HPDE6-E6E7 (cell line): ENCODE results near the gene NXN.
"Not testable (repeated sequence)": the region's sequence is repeated elsewhere in the genome, so short reads cannot be mapped to it uniquely, and the experiment has no call there.

Experiments
- DNase-seq: peaks from one replicate; pipeline ENCODE4 v3.0.0; 2011; ENCODE audit warnings: missing footprints; ENCODE audit errors: extremely low spot score

The NXN gene

DNA sequence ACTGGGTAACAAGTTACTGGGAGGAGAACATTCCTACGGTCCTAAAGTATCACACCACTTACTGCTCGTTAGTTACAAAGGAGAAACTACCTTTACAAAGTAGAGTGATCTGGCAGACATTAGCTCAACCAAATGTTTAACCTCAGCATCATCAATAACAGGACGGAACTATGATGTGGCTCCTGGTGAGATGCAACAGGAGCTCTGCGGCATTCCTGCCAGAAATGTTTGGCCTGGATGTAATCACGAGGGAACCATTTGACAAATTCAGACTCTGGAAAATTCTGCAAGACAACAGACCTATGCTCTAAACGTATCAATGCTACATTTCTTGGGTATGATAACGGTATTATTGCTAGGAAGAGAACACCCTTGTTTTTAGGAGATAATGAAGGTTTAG is 117.0 kb downstream of the NXN start:
- no peak for DNase-seq

DNA sequence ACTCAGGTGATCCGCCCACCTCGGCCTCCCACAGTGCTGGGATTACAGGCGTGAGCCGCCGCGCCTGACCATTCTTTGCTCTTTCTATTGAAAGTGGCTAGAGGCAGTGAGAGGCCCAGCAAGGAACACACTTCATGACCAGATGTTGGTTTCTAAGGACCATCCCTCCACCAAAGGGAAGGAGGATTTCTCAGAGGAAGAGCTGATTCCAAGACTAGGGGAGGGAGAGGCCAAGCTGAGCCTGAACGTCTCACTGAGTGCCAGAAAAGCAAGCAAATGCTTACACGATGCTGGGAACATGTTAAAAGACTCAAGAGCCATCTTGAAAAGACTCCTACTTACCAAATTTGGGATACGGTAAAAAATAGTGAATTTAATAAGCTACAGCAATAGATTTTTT is 118.2 kb downstream of the NXN start:
- no peak for DNase-seq

DNA sequence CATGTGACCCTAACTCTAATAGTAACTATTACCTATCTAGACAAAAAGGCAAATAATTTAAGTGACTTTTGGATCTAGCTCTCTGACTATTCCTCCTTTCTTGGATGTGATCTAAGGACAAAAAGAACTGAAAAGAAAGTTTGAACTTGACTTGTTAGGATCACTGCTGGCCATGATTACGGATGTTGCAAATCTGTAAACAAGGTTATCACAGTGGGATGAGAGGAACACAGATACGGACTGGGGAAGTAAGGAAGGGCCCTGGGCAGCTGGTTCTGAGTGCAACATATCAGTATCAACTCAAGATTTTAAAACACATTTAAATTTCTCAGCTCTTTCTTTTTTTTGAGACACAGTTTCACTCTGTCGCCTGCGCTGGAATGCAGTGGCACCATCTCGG is 118.8 kb downstream of the NXN start:
- no peak for DNase-seq

DNA sequence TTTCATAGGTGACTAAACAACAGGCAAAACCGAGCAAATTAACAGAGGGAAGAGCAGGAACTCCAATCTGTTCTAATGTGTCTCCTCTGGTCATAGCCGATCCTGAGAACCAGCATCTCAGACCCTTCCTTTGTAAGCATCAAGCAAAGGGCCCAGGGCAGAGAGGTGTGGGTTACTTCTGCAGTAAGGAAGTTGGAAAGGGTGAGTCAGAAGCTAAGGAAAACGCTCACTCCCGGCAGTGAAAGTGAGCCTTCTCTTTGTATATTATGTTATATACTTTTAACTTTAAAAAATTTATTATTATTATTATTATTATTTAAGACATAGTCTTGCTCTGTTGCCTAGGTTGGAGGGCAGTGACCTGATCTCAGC is 119.8 kb downstream of the NXN start:
- DNase-seq, result no peak

DNA sequence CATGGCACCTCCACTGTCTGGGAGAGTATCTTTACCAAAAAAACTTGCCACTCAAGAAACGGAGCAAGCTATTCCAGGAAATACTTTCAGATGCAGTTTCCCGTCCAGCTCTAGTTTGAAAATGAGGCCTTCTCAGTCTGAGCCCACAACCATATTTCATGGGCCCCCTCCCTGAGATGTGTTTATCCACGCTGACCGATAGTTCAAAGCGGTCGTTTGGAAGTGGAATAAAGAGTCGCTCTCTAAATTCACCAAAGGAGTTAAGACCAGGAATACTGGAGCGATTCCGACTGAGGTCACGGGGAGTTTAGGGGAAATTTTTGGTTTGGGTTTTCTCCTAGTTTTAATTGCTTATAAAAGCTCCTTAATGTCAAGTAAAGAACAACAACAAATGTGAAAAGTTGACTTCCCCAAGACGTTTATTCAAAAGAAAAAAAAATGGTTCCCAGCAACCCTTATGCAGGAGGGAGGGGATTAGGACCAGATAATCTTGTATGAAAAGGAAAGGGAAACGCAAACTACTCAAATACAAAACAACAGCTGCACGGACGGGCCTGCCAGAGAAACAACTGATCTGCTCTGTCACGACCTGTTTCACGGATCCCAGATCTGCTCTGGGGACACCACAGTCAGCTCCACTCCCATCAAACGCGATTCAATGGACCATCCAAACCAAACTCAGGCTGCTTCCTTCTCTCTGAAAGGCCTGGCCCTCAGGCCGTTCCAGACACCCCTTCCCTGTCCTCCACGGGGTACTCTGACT is 120.3 kb downstream of the NXN start:
- no peak for DNase-seq

DNA sequence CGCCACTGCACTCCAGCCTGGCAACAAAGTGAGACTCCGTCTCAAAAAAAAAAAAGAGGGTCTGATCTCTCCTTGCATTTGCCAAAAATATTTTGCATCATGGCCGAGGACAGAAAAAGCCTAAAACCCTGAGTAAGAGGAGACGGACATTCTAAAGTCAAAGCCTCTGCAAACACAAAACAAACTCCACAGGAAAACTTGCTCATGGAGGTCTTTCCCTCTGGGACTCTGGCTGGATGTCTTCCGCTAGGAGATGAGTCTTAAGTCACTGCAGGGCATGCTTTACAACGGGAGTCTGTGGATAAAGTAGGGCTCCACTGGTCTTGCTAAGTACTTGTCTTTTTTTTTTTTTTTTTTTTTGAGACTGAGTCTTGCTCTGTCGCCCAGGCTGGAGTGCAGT is 123.4 kb downstream of the NXN start:
- no peak for DNase-seq

DNA sequence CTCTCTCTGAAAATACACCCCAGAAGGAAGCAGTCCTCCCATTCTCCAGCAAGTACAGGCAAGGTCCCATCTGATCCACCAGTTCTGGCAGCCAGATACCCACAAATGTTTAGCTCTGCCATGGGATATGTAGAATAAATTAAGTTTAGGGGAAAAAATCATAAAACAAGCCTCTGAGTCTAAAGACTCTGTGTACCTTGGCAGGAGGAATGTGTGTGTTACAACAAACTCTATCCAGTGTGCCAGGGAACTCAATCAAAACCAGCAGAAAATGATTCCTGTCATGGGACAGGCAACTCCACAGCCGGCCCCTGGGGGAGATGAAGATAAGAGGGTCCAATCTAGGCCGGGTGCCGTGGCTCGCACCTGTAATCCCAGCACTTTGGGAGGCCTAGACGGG is 124.0 kb downstream of the NXN start:
- DNase-seq, result no peak

DNA sequence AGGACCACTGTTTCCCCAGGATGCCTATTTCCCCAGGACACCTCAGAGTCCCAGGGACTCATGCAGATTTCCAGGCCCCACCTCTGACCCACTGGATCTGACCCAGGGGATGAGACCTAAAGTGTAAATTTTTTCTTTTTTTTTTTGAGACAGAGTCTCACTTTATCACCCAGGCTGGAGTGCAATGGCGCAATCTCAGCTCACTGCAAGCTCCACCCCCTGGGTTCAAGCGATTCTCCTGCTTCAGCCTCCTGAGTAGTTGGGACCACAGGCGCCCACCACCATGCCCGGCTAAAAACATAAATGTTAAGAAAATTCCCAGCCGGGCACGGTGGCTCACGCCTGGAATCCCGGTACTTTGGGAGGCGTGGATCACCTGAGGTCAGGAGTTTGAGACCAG is 126.7 kb downstream of the NXN start:
- not testable (repeated sequence) for DNase-seq

DNA sequence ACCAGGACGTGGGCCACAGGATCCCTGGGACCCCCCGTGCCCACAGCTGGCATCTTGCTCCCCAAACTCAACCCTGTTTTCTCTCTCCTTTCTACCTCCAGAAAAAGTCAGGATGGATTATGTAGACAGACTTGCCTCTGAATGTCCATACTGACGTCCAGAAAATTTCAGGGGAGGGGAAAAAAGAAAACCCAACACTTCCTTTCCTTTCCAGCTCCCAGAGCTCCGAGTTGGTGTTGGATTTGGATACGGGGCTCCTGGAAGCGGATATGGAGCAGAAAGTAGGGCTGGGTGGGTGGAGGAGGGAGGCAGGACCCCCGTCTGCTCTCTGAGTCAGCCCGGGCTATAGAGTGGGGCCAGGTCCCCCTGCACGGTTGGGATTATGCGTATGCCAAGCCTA is 127.2 kb downstream of the NXN start:
- DNase-seq, result no peak

DNA sequence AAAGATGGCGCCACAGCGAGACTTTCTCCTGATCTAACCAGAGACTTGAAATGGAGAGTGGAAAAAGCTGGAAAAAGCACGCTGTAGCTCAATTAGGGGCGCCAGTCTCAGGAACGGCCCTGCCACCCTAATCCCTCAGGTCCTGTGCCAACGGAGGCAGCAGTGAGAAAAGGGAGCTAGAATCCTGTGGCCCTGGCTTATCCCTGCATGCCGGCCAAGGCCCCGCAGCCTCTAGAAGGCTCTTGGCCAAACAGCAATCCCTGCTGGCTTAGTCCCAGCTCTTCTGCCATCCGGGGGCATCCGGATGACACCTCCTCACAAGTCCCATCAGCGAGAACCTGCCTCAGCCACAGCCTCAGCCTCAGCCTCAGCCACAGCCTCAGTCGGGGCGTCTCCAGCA is 127.7 kb downstream of the NXN start:
- DNase-seq, result no peak

DNA sequence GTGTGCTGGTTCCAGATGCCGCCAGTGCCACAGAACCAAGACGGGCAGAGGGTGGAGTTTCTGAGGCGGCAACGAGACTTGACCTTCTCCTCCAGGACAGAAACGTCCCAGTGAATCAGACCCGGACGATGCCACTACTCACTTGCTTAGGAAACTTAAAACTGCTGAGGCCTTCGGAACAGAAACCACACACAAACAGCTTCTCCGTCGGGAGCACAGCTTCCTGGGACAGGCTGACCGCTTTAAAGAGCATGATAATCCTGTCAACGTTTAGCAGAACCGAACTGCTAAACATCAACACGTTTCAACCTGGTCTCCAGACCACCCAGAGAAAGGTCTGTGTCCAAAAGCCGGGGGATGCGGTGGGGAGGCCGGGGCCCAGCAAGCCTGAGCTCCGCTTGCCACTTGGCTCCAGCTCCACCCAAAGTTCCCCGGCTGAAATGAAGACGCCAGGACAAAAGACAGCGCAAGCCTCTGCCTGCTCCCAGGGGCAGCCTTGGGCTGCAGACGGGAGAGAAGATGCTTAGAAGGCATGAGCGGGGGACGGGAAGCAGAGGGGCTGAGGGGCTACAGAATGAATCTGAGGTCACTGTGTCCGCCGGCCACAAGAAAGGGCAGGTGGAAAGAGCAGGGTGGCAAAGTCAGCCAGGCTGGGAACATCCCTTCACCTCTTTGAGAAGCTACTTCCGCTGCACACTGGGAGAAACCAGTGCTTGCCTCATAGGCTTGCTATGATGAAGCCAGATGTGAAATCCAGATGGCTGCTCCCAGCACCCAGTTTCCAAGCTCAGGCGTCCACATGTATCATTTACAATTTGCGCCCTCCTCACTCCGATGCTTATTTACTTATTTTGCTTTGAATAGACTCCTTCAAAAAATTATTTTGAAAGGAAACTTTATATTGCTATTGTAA is 128.5 kb downstream of the NXN start:
- no peak for DNase-seq

DNA sequence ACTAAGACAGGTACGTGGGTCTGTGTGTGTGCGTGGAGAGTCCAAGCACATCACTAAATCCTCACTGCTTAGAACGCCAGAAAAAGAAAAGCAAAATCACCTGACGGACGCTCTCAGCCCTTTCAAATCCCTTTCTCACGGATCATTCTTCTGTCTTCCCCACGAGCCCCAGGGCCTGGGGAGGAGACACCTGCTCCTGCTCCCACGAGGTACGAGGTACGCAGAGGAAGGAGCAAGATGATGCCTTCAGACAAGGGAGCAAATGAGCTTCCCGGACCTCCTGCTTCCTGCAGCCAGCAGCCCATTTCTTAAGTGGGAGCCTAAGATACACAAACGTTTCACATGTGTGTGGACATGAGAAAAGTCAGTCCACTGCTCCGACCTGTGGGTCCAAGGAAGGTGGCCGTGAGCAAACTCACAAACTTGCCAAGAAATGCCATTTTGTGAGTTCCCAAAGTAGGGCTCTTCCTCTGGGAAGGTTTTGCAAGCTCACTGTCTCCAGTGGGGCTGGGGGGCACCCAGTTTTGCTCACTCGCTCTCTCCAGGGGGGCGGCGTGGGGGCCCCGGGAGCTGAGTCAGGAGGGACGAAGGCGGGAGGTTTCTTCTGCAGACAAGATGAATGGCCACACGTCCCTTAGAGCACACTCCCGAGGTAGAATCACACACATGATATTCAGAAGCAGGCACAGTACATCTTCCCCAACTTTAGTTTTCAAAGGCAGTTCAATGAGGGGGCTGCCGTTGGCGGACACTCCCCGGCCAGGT is 129.3 kb downstream of the NXN start:
- DNase-seq, result no peak

DNA sequence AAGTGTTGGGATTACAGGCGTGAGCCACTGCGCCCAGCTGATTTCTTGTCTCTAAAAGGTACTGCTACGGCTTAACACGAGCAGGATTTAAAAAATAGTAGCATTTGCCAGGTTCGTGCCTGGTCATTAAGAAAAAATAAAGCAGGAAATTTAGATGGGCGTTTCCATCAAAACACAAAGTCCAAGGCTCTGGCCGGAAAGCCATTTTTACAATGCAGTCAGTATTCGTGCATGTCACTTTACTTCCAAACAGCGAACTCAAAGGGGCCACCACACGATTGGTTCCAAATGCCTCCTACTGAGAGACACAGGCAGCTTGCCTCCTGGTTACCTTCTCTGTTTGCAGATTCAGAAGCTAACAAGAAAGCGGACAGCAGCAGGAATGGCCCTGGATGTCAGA is 131.2 kb downstream of the NXN start:
- no peak for DNase-seq

DNA sequence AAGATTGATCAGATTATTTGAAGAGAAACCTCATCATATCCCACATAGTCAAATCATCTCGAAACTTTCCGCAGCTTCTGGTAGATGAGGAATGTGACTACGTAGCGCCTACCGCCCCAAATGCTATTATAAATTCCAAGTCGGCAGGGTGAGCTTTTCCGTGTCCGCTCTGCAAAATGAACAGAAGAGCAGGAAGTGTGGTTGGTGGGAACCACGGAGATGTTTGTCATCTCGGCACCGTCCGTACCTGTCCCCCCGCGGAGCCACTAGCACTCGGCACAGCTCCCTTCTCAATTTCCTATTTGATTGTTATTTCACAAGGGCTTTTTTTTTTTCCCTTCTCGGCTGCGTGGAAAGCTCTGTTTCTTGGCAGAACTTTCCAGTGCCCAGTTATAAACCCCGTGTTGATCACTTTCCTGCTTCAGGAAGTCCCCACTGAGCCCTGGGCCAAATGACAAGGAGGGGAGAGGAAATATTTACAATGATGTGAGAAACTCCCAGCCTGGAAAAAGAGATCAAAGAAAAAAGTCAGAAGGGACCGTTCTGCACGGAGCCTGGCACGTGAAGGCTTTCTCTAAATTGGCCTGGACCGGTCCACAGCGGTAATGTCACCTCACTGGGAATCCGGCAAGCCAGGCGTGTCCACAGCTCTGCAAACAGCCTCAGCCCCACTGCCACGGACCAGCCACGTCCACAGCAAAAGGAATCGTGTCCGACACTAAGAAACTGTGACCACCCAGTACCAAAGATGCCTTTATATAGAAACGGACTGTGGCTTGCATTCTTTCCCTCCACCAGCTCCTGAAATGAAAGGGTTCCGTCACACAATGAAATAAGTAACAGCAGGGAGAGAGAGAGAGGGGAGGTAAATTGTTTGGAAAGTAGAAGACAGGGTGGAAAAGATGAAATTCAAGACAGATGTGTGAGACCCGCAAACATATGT is 132.4 kb downstream of the NXN start:
- DNase-seq, result no peak

DNA sequence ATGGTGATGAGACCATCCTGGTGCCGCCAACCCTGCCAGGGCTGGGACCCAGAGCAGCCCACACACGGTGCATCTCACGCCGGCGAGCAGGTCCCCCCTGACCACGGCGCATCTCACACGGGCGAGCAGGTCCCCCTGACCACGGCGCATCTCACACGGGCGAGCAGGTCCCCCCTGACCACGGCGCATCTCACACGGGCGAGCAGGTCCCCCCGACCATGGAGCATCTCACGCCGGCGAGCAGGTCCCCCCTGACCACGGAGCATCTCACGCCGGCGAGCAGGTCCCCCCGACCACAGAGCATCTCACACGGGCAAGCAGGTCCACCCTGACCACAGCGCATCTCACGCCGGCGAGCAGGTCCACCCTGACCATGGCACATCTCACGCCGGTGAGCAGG is 138.3 kb downstream of the NXN start:
- no peak for DNase-seq

DNA sequence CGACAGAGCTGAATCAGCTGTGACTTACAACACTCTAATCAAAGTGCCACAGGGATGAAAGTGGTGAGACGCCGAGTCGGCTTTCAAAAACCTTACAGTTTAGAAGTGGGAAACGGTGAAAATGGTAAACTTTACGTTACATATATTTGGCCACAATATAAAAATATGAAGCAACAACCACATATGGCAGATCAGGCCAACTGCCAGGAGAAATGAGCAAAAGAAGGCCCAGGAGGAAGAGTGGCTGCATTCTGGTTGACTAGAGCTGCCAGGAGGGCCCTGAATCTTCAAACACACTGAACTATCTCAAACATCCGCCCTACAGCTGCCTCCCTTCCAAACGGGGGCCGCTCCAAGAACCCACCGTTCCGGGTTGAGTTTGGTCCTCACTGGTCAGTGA is 141.1 kb downstream of the NXN start:
- DNase-seq, result no peak

DNA sequence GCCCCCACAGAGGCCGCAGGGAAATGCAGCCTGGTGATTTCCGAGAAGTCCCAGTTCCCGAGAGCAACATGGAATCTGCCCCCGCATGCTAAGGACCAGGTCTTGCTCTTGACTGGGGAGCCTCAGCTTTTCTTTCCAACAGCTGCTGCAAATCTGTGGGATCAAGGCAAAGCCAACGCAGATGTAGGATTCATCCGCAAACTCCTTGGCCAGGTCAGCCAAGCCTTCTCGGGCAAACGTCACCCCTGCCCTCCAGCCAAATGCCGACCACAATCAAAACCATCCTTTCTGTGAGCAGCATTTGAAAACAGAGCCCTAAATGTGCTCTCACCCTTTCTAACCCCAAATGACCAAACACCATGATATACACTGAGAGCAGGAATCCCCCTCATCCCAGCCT is 143.4 kb downstream of the NXN start:
- no peak for DNase-seq

DNA sequence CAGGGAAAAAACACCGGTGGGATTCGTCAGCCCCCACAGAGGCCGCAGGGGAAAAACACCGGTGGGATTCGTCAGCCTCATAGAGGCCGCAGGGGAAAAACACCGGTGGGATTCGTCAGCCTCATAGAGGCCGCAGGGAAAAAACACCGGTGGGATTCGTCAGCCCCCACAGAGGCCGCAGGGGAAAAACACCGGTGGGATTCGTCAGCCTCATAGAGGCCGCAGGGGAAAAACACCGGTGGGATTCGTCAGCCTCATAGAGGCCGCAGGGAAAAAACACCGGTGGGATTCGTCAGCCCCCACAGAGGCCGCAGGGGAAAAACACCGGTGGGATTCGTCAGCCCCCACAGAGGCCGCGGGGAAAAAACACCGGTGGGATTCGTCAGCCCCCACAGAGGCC is 143.9 kb downstream of the NXN start:
- DNase-seq, result not testable (repeated sequence)

DNA sequence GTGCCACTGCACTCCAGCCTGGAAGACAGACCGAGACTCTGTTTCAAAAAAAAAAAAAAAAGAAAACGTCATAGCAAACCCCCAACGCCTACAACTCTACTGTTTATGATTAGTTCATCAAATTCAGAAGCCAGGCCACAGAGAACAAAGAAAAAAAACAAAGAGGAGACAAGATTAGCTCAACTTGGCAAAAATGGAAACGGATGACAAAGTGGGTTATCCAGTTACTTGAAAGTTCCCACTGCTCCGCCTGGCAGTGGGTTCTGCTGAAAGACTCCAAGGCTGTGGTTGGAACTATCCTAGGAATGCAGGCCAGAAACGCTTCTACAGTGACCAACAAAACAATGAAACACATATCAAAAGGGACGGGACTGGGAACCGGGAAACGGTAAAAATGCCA is 144.3 kb downstream of the NXN start:
- no peak for DNase-seq

DNA sequence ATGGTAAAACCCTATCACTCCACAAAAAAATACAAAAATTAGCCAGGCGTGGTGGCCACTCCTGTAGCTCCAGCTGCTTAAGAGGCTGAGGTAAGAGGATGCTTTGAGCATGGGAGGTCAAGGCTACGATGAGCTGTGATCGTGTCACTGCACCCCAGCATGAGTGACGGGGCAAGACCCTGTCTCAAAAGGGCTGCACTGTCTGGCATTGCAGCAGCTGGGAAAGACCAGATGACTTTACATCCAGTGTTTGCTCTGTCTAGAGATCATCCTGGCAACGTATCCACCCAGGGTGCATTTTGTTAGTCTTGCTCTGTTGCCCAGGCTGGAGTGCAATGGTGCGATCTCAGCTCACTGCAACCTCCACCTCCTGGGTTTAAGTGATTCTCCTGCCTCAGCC is 145.4 kb downstream of the NXN start:
- DNase-seq, result no peak

DNA sequence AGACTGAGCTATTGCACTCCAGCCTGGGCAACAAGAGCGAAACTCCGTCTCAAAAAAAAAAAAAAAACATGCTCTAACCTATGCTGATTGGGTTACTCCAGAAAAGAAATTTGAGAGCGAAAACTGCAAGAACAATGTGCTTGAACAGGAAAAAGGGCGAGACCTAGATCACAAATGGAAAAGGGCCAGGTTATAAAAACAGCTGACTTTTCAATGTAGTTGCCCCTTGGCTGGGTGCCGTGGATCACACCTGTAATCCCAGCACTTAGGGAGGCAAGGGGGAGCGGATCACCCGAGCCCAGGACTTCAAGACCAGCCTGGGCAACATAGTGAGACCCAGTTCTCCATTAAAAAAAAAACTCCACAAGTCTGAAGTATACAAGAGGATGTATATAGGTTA is 148.6 kb downstream of the NXN start:
- no peak for DNase-seq
